Heart left ventricle (tissue), 16 donors: ENCODE data around the gene GCLC. TPM values are rescaled to one million over a fixed set of nuclear protein-coding genes. Genes with fewer than 3 reads are reported as not detected.

ENCODE experiments used
- ATAC-seq, 4 donors: fragments of 200-7000 bp; cut with Tn5 transposase; one replicate each; pipeline ENCODE4 v1.9.1; 2020 to 2022; ENCODE audit warnings: moderate library complexity in 4 of 4, mild to moderate bottlenecking in 3 of 4, moderate number of reproducible peaks in 1 of 4
- DNase-seq, 5 donors: peaks; one replicate each; pipeline ENCODE4 v3.0.0-alpha.2; 2020
- H3K27ac ChIP-seq, 12 donors: fragments of 200-600 bp; sonication (generic) in 4 of 12; one replicate each; pipeline versions ENCODE4 v1.5.0 to v1.8.0; 2016 to 2022; ENCODE audit warnings: mild to moderate bottlenecking in 2 of 12
- H3K27me3 ChIP-seq, 9 donors: fragments of 200-600 bp; sonication (generic) in 2 of 9; one replicate each; pipeline versions ENCODE4 v1.5.1 to v1.8.0; 2016 to 2022; ENCODE audit warnings: mild to moderate bottlenecking in 3 of 9
- H3K36me3 ChIP-seq, 9 donors: fragments of 200-600 bp; sonication (generic) in 2 of 9; one replicate each; pipeline versions ENCODE4 v1.5.0 to v1.8.0; 2018 to 2022; ENCODE audit warnings: mild to moderate bottlenecking in 2 of 9
- H3K4me1 ChIP-seq, 12 donors: fragments of 200-600 bp; sonication (generic) in 4 of 12; one replicate each; pipeline versions ENCODE4 v1.5.0 to v1.8.0; 2016 to 2022; ENCODE audit warnings: mild to moderate bottlenecking in 3 of 12
- H3K4me3 ChIP-seq, 12 donors: fragments of 200-600 bp; sonication (generic) in 4 of 12; one replicate each; pipeline versions ENCODE4 v1.5.0 to v1.8.0; 2017 to 2022; ENCODE audit warnings: mild to moderate bottlenecking in 9 of 12, moderate library complexity in 4 of 12
- H3K9me3 ChIP-seq, 12 donors: fragments of 200-600 bp; sonication (generic) in 4 of 12; one replicate each; pipeline versions ENCODE4 v1.5.0 to v1.8.0; 2016 to 2022; ENCODE audit warnings: mild to moderate bottlenecking in 1 of 12
- POLR2A ChIP-seq, 2 donors: fragments of 450-650 bp; IDR thresholded peaks; one replicate each; pipeline ENCODE4 v1.6.1; 2017; ENCODE audit warnings: antibody characterized with exemption in 2 of 2, mild to moderate bottlenecking in 2 of 2, moderate library complexity in 2 of 2
- WGBS, 4 donors: extraction: QIAGEN DNeasy Blood & Tissue Kit in 2 of 4; methylation state at CpG; one replicate each; pipeline versions ENCODE4 v1.1.5 to v1.1.7; 2013 to 2018; 5-methylcytosine and 5-hydroxymethylcytosine counted together
- intact Hi-C, 10 donors: fragments of 100-400 bp; cut with DNase I; formaldehyde crosslinking; loops; one replicate each; pipeline versions ENCODE4 v1.11.1 to v1.14.2; 2022
- polyA plus RNA-seq, 2 donors: library from polyadenylated mRNA; stranded (reverse); fragments of 200-250 nt; gene quantifications; one replicate each; pipeline ENCODE4 v1.2.3, GENCODE V29; 2013
- total RNA-seq, 9 donors: library from RNA; depleted of rRNA in 2 of 9; stranded (reverse); fragments of >200 nt in 2 of 9; fragmentation: NEBNext Ultra II Directional in 3 of 9; extraction: Animal tissue kit (Norgen Biotek cat#: 25700) in 3 of 9; gene quantifications; one replicate each; pipeline versions ENCODE4 v1.1.0 to v1.2.4, GENCODE V29; 2016 to 2023
- TF ChIP-seq, protein P1 (sequence below), 12 donors: fragments of 200-600 bp; sonication (generic) in 4 of 12; IDR thresholded peaks; one replicate each; pipeline versions ENCODE4 v1.5.0 to v1.8.0; 2018 to 2022; ENCODE audit warnings: antibody characterized with exemption in 12 of 12, mild to moderate bottlenecking in 5 of 12
- donor health status: ischemic (EF 13 %, LVEDD 7.1; RV severe dilation, severe dysfunction).
- donor health status: healthy with polysubstance abuse.
- donor health status: DM: no; HTN: yes; CAD: no.
- donor health status: DM: no; HTN: no; CAD: no.
- donor health status: ischemic (EF 25% LVEDD 6.9; RV normal size, moderate dysfunction).
- donor health status: ischemic (EF 25% LVEDD 5.7; RV mildly dilated, moderate dysfunction).
- donor health status: healthy.
- donor health status: DM: yes; HTN: yes; CAD: no.
- donor health status: ischemic (EF 35%, LVEDD 5.7; RV mildly dilated, moderate dysfunction).
- donor health status: nonischemic (EF 11% LVEDD 7.7; RV severe dilation, severe dysfunction).
- donor health status: DM: yes; HTN: yes; CAD: no.
- donor health status: PGD.
- donor health status: ischemic (EF 29% LVEDD 5.4; RV normal size, mild dysfunction).
- donor health status: nonischemic (EF 23%, LVEDD 6.1; RV moderate dilation, normal function).

GCLC gene
- total and polyA plus RNA-seq, 11 donors = 8.1 to 42.9 (median 29.3) TPM

DNA sequence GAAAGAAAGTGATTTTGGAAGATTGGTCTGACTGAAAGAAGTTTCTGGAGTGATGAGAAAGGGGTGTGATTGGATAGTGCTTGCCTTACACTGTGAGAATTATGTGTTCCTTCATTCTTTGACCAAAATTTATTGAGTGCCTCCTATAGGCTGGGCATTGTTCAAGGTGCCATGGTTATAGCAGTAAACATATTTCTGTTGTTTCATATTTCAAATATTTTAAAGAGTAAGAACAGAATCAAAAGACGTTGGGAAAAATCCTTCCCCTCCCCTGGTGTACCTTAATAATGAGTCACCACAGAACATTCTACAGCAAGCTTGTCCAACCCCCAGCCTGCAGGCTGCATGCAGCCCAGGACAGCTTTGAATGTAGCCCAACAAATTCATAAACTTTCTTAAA, 78.6 kb downstream of the GCLC start:
- no peak for ATAC-seq
- Histone ChIP-seq H3K36me3 (no peaks in the 10 kb centered on the region), H3K9me3 (no peaks in the 10 kb centered on the region), H3K4me3 (no peak overlapping the region), H3K27ac (no peak overlapping the region), H3K4me1 (peaks cover 0 to 38% (median 4%) of the 10 kb centered on the region in 12 donors), H3K27me3 (no peaks in the 10 kb centered on the region)
- 39 to 64% (median 51%) methylated on average over 1 of the region's 1 CpG for WGBS, 4 donors
- TF ChIP-seq POLR2A (IDR thresholded peaks at IDR 0.05) = no peak
- TF ChIP-seq, protein P1, sequence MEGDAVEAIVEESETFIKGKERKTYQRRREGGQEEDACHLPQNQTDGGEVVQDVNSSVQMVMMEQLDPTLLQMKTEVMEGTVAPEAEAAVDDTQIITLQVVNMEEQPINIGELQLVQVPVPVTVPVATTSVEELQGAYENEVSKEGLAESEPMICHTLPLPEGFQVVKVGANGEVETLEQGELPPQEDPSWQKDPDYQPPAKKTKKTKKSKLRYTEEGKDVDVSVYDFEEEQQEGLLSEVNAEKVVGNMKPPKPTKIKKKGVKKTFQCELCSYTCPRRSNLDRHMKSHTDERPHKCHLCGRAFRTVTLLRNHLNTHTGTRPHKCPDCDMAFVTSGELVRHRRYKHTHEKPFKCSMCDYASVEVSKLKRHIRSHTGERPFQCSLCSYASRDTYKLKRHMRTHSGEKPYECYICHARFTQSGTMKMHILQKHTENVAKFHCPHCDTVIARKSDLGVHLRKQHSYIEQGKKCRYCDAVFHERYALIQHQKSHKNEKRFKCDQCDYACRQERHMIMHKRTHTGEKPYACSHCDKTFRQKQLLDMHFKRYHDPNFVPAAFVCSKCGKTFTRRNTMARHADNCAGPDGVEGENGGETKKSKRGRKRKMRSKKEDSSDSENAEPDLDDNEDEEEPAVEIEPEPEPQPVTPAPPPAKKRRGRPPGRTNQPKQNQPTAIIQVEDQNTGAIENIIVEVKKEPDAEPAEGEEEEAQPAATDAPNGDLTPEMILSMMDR (IDR thresholded peaks at IDR 0.05) = no peak
- intact Hi-C loops = no loop called here
- no peak for DNase-seq

DNA sequence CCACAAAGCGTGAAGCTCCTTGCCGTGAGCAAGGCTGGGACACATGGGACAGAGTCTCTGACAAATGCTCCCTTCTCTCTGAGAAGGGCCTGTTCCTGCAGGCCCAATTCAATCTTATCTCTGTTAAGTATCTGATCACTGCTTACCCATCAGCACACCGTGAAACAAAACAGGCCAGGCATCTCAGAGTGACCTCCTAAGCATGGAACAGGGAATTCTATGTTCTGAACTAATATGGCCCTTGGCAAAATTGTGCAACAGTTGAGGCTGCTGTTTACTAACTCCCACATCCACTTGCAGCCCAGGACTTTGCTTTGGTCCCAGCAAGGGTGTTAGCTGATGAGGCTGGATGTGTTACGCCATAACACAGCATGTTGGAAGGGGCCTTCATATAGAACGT, 79.2 kb downstream of the GCLC start:
- no peak for TF ChIP-seq POLR2A (IDR thresholded peaks at IDR 0.05)
- TF ChIP-seq, protein P1 (IDR thresholded peaks at IDR 0.05) = no peak
- intact Hi-C loops = no loop called here
- WGBS, 4 donors = 75 to 78% (median 76%) methylated on average over 5 of the region's 5 CpGs

GRCh38 chr6:53464927-53465460, 79.9 kb downstream of the GCLC start:
- ATAC-seq (peak; percentile 20 to 85 (median 69)), DNase-seq (peak in 2 of 5 donors; percentile 34 to 68)
- no peaks in the 10 kb centered on the region for H3K36me3 ChIP-seq
- no peaks in the 10 kb centered on the region for H3K27me3 ChIP-seq
- H3K27ac ChIP-seq = peak overlapping the region in 5 of 12 donors; percentile 26 to 69 (median 28)
- intact Hi-C loops = no loop called here
- no peak overlapping the region for H3K4me3 ChIP-seq
- TF ChIP-seq POLR2A (IDR thresholded peaks at IDR 0.05) = no peak
- TF ChIP-seq, protein P1 (IDR thresholded peaks at IDR 0.05) = no peak
- H3K4me1 ChIP-seq = peaks cover 0 to 46% (median 5%) of the 10 kb centered on the region in 12 donors
- no peaks in the 10 kb centered on the region for H3K9me3 ChIP-seq
- 59 to 83% (median 69%) methylated on average over 7 of the region's 7 CpGs for WGBS, 4 donors

More for the DNA sequence above, 79.2 kb downstream of the GCLC start:
- H3K27ac ChIP-seq = peak overlapping the region in 2 of 12 donors; percentile 28 to 69
- DNase-seq = no peak
- H3K4me1 ChIP-seq = peaks cover 0 to 43% (median 5%) of the 10 kb centered on the region in 12 donors
- no peak overlapping the region for H3K4me3 ChIP-seq
- peak in 1 of 4 donors; percentile 27 for ATAC-seq
- no peaks in the 10 kb centered on the region for H3K27me3 ChIP-seq
- no peaks in the 10 kb centered on the region for H3K36me3 ChIP-seq
- H3K9me3 ChIP-seq = no peaks in the 10 kb centered on the region

GRCh38 chr6:53464483-53464882, 80.4 kb downstream of the GCLC start:
- DNase-seq (no peak), ATAC-seq (peak in 1 of 4 donors; percentile 21)
- H3K9me3 ChIP-seq = no peaks in the 10 kb centered on the region
- no peaks in the 10 kb centered on the region for H3K36me3 ChIP-seq
- TF ChIP-seq POLR2A (IDR thresholded peaks at IDR 0.05) = no peak
- TF ChIP-seq, protein P1 (IDR thresholded peaks at IDR 0.05) = no peak
- 78 to 86% (median 83%) methylated on average over 5 of the region's 5 CpGs for WGBS, 4 donors
- intact Hi-C loops = no loop called here
- peaks cover 0 to 46% (median 5%) of the 10 kb centered on the region in 12 donors for H3K4me1 ChIP-seq
- no peak overlapping the region for H3K4me3 ChIP-seq
- H3K27ac ChIP-seq = peak overlapping the region in 2 of 12 donors; percentile 32 to 69
- no peaks in the 10 kb centered on the region for H3K27me3 ChIP-seq
